Suprapubic skin (tissue), 3 donors: ENCODE results near the gene C19orf12.

Experiments
- EP300 ChIP-seq: sonication (generic); formaldehyde crosslinking; IDR thresholded peaks from one replicate; pipeline ENCODE4 v1.6.1; 2017; ENCODE audit warnings: antibody characterized with exemption
- TF ChIP-seq, protein P1 (sequence below), 2 donors: fragments of 200-600 bp in 1 of 2; fragments of 450-650 bp in 1 of 2; sonication (generic) in 1 of 2; IDR thresholded peaks; one replicate each; pipeline ENCODE4 v1.5.1; 2016 to 2019; ENCODE audit warnings: antibody characterized with exemption in 2 of 2, mild to moderate bottlenecking in 1 of 2, moderate library complexity in 1 of 2

DNA sequence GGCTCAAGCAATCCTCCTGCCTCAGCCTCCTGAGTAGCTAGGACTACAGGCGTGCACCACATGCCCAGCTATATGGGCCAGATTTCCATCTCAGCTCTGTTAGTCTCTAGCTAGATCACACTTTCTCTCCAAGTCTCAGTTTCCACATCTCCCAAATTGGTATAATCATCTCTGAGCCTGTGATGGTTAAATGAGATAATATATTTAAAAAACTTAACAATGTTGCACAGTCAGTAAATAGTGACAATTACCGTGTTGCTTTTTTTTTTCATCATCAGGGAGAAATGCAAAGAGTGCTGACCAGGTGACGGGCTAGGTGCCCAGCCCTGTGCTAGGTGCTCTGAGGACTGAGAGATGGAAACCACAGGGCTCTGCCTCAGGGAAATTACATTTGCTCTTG is 36.9 kb upstream of the C19orf12 start:
- TF ChIP-seq, protein P1, sequence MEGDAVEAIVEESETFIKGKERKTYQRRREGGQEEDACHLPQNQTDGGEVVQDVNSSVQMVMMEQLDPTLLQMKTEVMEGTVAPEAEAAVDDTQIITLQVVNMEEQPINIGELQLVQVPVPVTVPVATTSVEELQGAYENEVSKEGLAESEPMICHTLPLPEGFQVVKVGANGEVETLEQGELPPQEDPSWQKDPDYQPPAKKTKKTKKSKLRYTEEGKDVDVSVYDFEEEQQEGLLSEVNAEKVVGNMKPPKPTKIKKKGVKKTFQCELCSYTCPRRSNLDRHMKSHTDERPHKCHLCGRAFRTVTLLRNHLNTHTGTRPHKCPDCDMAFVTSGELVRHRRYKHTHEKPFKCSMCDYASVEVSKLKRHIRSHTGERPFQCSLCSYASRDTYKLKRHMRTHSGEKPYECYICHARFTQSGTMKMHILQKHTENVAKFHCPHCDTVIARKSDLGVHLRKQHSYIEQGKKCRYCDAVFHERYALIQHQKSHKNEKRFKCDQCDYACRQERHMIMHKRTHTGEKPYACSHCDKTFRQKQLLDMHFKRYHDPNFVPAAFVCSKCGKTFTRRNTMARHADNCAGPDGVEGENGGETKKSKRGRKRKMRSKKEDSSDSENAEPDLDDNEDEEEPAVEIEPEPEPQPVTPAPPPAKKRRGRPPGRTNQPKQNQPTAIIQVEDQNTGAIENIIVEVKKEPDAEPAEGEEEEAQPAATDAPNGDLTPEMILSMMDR (IDR thresholded peaks at IDR 0.05): no peak
- no peak for TF ChIP-seq EP300
